GM03348 (cell line): ENCODE data around the gene JUP.
"Not testable (repeated sequence)": the region's sequence is repeated elsewhere in the genome, so short reads cannot be mapped to it uniquely, and the experiment has no call there.

Source experiments
- DNase-seq: peaks from one replicate; pipeline ENCODE4 v3.0.0; 2012; ENCODE audit warnings: low spot score

Gene JUP

DNA sequence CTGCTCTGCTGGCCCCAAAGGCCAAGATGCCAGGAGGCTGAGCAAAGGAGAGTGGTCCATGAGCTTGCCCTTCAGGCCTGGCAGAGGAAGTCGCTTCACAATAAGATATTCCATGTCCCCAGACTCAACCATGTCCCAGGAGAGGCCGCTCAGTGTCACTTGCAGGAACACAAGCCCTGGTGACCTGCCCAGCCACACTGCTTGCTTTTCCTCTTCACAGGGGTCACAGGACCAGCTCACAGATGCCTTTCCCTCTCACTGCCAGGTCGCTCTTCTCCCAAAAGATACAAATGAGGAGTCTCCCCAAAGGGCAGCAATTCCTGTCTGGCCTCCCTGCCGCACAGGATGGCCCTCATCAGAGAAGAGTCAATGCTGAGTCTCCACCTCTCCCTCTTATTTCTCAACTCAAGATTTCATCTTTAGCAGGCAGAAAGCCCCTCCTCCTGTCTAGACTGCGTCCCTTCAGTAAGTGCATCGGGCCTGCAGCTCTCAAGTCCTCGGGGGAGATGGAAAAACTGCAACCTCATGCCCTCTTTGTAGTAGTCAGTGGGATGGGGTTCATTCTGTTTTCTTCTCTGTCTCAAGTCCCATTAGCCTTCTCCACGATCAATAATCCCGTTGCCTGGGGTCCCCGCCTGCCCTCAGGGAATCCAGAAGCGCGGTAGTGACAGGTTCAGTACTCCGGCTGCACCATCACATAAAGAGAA is 5.0 kb downstream of the JUP start:
- no peak for DNase-seq

DNA sequence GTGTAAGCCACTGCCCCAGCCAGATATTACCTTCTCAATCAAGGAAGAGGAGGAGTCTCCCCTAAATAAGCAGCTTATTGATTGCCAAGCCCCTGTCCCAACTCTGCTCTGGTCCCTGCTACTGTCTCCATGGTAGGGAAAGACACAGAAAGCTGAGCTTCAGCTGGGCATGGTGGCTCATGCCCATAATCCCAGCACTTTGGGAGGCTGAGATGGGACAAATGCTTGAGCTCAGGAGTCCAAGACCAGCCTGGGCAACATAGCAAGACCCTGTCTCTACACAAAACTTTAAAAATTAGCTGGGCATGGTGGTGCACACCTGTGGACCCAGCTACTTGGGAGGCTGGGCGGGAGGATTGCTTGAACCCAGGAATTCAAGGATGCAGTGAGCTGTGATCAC is 6.6 kb downstream of the JUP start:
- no peak for DNase-seq

DNA sequence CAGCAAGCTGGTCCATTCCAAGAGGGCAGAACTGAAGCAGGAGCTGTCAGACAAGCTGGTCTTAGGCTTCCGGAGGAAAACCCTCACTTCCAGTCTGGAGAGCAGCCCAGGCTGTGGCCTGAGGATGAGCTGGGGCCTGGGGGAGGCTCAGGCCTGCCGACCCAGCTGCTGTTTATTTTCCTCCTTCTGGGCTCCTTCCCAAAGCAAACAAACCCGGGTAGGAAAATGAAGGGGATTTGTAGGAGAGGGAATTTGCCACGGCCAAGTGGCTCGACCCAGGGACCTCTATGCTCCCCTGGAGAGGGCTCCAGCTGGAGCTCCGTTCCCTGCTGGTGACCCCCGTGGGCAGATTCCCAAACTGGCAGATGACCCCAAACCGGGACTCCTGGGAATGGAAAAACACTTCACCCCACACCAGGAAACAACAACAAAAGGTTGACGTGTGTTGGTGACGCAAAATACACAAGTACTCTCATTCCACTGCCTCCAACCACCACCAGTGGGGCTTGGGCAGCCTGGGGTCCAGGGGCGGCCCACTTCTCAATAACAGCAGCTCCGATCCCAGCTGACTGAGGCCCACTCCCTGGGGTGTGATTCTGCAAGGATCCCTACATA is 8.8 kb downstream of the JUP start:
- DNase-seq: peak; percentile 82

DNA sequence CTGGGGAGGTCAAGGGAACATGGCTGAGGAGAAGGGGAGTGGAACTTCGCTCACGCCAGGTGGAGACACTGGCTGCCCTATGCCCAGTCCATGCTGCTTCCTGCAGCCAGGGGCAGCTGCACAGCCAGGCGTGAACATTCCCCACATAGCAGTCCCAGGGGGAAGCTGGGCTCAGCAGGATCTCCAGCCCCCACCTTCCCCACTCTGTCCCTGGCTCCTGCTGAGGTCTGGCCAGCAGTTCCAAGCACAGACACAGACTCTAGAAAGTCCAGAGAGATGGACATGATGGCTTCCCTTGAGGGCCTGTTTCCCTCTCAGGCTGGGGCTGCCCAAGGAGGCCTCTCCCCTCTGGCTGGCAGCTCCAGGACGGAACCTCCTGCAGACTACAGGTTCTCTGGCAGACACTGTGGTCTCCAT is 9.3 kb downstream of the JUP start:
- DNase-seq: no peak

DNA sequence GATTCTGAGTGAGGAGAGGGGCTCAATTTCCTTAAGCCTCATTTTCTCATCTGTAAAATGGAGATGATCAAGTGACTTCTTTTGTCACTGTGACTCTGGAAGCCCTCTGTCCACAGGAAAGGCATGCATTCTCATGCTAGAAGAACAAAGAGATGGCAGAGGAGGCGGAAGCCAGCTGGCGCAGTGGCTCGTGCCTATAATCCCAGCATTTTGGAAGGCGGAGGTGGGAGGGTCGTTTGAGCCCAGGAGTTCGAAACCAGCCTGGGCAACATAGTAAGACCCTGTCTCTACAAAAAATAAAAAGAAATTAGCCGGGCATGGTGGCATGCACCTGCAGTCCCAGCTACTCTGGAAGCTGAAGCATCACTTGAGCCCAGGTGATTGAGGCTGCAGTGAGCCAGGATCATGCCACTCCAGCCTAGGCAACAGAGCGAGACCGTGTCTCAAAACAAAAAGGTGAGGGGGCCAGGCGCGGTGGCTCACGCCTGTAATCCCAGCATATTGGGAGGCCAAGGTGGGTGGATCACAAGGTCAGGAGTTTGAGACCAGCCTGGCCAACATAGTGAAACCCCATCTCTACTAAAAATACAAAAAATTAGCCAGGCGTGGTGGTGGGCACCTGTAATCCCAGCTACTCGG is 10.1 kb downstream of the JUP start:
- DNase-seq: not testable (repeated sequence)

DNA sequence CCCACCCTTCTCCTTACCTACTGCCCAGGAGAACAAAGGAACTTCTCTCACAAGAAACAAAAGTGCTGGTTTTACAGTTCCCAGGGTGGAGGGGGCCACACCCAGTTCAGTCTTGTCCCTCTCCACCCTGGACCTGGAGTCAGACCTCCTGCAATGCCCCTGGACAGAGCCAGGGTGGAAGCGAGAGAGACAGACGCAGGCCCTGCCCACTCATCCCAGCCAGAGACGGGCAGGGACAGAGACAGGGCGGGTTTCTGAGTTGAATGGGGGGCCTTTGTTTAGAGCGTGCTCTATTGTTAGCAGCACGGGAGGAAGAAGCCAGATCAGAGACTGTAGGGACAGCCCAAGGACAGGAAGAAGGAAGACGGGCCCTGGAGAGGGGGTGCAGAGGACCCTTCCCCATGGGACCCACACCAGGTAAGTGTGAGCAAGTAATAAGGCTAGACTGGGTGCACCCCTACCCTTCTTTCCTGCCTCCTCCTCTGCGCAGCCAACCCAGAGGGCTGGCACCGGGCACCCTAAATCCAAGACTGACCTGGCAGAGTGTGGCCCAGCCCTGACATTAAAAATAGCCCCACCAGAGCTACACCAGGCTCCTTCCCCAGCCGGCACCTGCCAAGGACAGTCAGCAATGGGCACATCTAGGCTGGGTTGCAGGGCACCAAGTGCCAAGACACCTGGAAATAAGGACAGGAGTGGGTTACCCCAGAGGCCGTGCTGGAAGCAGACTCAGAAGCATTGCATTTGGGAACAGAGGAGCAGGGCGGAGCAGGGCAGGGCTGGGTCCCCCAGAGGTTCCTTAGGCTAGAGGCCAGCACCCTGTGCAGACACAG is 10.9 kb downstream of the JUP start:
- DNase-seq: no peak

DNA sequence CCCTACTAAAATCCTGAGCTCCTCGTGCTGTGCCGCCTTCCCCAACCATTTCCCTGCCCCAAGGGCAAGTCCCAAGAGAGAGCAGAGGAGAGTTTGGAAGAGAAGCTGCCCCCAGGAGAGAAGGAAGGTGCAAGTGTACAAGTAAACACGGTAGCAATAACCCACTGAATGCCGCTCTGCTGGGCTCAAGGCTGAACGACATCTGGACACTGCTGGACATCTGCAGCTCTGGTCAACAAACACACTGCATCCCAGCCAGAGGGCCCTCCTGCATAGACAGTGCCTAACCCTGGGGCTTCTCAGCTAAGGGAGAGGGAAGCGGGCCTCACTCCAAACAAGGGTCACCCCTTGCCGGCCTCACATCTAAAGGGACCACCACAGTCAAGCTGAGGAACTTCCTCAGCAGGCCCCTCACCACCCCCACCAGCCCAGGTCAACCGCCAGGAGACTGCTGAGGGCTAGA is 12.7 kb downstream of the JUP start:
- no peak for DNase-seq

DNA sequence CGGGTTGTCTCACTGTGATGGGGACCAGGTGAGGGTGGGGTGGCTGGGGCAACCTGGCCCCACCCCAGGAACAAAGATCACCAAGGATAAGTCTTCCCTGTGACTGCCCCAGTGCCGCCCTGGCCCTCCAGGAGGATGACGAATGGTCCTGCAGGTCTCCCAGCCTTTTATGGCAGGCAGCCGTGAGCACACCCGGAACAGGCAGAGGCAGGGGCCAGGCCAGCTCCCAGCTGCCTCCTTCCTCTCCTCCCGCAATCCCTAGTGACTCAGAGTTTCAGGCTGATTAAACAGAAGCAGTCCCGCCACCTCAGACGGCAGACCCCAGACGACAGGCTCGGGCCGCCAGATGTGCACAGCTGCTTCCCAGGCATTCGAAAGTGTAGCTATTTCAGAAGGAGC is 13.3 kb downstream of the JUP start:
- DNase-seq: peak; percentile 70

DNA sequence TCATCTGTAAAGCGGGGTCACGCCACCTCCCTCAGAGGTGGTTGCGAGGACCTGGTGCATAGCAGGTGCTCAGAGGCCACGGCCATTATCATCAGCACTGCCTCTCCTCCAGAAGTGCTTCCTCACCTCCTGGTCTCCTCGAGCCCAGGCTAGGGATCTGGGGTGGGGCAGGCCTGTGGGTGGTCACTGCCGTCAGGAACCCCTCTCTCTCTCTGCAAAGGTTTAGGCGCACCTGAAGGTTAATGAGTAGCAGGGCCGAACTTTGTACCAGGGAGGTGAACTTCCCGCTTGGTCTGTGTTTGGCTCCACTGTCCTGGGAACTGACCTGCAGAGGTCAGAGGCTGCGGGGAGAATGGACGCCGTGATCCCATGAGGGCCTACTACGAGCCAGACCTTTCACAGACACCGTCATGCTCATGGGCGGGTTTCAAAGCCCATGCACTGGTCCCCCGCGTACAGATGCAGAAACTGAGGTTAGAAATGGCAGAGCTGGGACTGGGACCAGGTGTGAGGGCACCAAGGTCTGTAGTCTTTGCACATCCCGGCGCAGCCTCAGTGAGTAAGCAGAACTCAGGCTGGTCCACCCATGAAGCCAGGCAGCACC is 13.8 kb downstream of the JUP start:
- DNase-seq: no peak

DNA sequence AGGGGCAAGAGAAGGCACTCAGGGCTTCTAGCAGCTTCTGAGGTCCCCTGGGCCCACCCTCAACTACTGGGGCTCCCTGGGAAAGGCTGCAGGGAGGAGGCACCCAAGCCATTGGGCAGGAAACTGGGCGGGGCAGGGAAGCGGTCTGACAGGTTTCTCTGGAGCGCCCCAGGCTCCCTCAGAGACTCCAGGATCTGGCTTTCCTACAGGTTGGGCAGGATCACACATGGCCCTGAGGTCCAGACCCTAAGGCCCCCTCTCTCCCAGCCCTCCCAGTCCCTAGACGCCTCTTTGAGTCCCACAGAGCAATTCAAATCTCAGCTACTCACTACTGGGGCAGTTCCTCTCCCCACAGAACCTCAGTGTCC is 14.3 kb downstream of the JUP start:
- no peak for DNase-seq

DNA sequence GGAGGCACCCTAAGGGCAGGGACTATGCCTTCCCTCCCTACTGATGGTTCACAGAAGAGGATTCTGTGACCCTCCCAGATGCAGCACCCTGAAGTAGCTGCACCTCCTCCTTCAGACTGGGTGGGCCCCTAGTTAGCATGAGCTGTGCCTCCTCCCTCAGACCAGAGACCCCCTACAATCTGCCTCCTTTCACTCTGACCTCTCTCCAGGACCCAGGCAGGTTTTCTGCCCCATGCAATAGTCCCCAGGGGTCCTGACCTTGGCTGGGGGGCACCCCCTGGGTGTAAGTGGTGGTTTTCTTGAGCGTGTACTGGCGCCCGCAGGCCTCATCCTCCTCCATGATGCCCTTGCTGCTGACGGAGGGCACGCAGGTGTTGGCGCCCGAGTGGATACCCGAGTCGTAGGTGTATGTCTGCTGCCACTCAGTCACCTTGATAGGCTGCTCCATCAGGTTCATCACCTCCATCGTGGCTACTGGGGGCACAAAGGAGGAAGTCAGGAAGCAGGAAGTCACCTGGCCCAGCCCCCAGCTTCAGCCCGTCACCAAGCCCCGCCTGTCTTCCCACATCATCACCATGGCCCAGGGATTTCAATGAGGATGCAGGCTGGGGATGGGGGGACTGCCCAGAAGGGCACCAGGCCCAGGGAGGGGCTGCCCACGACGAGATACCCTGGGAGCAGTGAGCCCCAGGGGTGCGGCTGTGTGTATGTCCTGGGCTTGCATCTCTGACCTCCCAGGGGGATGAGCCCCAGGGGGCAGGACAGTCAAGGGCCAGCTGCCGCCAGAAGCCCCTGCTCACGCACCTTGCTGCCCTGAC is 14.9 kb downstream of the JUP start:
- DNase-seq: no peak

DNA sequence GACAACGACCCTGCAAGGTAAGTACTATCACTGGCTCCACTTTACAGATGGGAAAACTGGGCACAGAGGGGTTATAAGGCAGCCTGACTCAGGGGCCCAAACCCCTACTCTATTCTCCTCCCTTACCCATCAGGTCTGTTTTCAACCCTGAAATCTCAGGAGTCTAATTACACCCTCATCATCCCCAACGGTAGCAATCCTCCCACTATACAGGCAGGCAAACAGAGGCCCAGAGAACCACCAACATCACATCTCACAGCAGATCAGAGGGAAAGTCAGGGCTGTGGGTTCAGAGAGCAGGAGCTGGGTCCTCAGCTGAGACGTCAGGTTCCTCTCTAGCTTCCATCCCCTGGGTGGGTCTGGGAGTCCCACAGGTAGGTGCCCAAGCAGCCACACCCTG is 16.5 kb downstream of the JUP start:
- DNase-seq: no peak

DNA sequence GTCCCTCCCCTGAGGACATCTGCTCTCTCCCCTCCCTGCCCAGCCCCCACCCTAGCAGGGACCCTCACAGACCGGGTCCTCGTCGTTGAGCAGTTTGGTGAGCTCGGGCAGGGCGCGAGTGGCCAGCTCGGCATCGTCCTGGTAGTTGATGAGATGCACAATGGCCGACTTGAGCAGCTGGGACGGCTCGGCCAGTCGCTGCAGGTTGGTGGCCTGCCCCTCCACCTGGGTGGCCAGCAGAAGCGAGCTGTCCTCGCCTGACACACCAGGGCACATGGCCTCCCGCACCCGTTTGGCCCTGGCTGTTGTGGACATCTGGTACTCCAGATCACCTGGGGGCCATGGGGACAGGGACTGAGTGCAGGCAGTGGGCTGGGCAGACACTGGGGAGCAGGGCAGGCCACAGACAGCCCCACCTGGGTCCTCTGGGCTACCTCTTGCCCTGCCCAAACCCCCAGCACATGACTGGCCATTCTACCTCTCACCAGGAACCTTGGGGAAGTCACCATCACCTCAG is 17.1 kb downstream of the JUP start:
- no peak for DNase-seq

DNA sequence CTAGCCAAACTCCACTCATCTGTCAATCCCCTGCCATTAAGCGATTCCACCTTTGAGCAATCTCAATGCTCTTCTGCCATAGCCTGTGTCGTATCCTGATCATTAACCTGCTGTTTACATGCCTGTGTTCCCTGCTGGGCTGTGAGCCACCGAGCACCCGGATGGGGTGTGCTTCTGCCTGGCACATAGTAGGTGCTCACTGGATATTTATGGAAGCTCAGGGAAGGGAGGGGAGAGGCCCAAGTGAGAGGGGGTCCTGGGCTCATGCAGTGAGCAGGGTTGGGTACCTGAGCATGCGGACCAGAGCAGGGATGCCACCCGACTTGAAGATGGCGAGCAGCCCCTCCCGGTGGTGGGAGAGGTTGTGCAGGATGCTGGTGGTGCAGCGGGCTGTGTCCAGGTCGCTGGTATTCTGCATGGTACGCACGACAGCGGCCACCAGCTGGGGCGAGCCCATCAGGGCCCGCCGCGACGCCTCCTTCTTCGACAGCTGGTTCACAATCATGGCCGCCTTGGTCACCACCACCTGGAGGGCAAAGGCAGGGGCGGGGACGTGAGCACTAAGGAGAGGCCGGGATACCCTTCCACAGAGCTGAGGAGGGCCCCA is 17.7 kb downstream of the JUP start:
- no peak for DNase-seq

DNA sequence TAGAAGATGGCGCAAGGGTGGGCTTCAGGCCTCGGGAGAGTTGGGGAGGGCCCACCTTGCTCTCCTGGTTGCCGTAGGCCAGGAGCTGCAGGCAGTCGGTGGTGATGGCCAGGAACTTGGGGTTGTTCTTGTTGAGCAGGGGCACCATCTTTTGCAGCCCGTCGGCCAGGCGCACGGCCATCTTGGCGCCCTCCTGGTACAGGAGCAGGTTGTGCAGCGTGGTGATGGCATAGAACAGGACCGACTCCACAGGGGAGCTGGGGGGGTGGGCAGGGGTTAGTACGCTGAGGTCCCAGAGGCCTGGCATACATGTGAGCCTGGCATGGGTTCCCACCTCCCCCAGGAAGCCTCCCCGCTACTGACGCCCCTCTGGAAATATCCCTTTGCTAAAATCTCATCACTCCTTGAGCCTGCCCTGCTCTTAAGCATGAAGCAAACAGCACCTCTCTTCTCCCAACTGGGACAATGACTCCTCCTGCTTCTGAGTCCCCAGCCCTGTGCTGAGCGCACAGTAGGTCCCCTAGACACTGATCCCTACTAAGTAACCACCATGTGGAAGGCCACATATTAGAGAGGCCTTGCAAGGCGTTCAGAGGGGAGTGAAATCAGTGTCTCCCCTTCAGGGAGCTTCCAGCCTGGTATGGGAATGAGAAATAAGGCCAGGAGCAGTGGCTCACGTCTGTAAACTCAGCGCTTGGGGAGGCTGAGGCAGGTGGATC is 19.0 kb downstream of the JUP start:
- no peak for DNase-seq

DNA sequence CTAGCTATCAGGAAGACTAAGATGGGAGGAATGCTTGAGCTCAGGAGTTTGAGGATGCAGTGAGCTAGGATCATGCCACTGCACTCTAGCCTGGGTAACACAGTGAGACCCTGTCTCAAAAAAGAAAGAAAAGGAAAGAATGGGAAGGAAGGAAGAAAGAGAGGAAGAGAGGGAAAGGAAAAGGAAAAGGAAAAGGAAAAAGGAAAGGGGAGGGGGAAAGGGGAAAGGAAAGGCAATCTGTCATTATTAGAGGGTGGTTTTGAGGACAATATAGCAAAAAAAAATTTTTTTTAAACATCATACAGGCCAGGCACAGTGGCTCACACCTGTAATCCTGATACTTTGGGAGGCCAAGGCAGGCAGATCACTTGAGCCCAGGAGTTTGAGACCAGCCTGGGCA is 20.4 kb downstream of the JUP start:
- DNase-seq: no peak

DNA sequence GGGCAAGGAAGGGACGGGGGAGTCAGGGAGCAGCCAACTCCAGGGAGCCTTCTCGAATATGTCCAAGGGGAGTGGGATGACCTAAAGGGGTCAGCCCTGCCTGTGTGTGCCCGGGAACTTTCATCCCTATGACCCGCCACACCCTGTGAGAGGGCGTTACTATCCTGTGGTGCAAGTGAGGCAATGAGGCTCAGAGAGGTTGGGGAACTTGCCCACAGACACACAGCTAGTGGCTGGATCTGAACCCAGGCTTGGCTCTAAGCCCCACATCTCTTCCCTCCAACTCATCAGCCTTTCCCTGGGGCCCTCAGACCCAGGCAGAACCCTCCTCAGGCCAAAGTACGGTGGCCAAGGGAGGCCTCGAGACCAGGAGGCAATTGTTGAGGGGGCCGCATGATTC is 23.2 kb downstream of the JUP start:
- no peak for DNase-seq

DNA sequence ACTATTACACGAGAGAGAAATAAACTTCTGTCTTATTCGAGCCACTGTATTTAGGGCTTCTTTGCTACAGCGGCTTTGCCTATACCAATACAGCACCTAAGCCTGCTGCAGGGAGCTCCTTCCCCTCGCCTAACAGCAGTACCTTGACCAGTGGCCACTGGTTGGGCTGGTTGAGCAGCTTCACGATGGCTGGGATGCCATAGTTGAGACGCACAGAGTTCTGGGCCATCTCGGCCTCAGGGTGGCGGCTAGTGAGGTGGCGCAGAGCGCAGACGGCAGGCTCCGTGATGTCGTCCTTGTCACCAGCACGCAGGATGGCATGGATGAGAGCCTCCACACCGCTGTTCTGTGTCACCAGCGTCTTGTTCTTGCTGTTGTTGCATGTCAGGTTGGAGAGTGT is 23.7 kb downstream of the JUP start:
- no peak for DNase-seq

DNA sequence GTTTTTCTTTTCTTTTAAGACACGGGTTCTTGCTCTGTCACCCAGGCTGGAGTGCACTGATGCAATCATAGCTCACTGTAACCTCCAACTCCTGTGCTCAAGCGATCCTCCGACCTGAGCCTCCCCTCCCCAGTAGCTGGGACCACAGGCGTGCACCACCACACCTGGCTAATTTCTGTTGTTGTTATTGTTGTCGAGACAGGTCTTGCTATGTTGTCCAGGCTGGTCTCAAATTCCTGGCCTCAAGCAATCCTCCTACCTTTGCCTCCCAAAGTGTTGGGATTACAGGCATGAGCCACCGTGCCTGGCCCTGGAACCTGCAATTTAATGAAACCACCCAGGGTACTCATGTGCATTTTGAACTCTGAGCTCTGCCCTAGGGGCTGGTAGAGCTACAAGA is 24.1 kb downstream of the JUP start:
- DNase-seq: no peak

DNA sequence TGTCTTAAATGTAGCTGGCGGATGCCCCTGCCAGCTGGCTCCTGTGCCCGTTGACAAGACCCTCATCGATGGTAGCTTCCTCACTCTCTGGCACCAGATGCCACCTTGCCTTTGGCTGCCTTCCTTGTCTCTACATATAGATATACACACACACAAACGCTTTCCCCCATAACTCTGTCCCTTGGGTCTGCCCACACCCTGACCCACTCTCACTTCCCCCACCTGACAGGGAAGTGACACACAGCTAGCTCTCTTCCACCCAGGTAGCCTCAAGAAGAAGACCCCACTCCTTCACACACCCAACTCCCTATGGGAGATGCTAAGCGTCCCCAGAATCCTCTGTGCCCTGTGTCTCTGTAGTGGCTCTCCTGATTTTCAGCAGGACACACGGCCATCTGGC is 25.6 kb downstream of the JUP start:
- no peak for DNase-seq
